HG03045 (cell line): Measurements from ENCODE around the gene BRD9.
"Not testable (repeated sequence)": the region's sequence is repeated elsewhere in the genome, so short reads cannot be mapped to it uniquely, and the experiment has no call there.

Experiments used
- ATAC-seq: cut with Tn5 transposase; IDR thresholded peaks from one replicate; pipeline ENCODE4 v1.9.1; 2021; ENCODE audit warnings: mild to moderate bottlenecking, moderate library complexity; ENCODE audit not compliant: unreplicated experiment

The BRD9 gene

DNA sequence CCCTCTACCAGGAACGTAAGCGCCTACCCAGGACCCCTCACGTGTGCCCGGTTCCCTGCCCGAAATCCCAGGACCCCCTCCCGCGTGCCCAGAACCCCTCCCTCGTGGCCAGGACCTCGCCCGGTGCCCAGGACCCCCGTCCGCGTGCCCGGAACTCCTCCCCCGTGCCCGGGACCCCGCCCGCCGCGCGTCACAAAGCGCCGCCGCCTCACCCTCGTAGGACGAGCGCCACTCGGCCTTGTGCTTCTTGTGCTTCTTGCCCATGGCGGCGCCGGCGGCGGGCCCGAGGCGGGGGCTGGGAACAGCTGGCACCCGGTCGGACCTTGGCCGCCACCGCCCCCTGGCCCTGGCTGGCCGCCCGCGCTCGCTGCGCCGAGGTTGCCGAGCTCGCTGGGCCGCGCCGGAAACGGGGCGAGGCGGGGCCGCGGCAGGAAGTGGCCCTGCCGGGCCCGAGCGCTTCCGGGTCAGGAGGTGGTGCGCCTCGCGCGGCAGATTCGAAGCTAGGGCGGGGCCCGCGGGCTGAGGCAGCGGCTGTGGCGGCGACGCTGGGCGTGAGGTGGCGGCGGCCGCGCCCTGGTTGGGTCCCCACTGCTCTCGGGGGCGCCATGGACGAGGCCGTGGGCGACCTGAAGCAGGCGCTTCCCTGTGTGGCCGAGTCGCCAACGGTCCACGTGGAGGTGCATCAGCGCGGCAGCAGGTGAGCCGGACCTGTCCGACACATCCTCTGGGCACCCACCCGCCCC lies at the start of gene BRD9, which contains the start of gene TRIP13:
Gene BRD9 (minus strand): TSS at position 408 of the 743 bp plus-strand sequence. CDS start 144 bp downstream, at position 264.
Gene TRIP13 (plus strand): TSS at position 491 of the 743 bp plus-strand sequence. CDS start 115 bp downstream, at position 606.
- peak; percentile 97 for ATAC-seq

DNA sequence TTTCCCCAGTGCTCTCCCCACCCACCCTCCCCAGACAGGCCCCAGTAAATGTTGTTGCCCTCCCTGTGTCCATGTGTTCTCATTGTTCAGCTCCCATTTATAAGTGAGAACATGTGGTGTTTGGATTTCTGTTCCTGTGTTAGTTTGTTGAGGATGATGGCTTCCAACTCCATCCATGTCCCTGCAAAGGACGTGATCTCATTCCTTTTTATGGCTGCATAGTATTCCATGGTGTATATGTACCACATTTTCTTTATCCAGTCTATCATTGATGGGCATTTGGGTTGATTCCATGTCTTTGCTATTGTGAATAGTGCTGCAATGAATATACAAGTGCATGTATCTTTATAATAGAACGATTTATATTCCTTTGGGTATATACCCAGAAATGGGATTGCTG lies 48.1 kb upstream of the BRD9 start:
- ATAC-seq = not testable (repeated sequence)

- no peak for ATAC-seq
Observed at GRCh38 chr5:939368-939767, 46.8 kb upstream of the BRD9 start.

DNA sequence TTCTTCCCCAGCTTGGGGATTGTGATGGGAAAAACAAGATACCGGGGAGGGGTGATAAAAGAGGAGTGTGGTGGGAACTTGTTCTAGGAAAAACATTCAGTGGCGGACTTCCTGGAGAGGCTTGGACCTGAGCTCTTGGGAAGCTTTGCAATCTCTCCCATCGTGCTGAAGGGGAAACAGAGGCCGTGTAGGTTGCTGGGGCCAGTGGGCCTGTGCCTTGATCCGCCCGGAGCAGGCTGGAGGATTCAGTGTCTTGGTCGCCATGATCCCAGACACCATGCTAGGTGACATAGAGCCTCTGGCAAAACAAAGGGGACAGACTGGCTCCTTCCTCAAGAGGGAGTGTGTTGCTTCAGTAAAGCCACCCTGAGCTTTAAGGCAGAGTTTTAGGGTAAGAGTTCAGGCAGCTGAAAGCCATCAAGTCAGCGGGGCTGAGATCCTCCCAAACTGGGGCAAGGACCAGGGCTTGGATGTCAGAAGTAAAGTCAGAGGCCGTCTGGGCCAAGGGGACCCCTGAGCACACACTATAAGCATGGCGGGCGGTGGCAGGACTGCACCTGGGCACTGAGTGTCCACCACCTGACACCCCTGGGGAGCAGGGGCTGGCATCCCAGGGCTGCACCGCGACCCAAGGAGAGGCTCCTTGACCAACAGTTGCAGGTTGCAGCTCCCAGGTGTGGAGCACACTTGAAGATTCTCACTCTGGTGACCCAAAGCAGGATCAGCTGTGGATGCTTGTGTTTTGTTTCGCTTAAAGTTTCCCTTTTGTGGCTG lies 44.7 kb upstream of the BRD9 start:
- ATAC-seq = no peak

- no peak for ATAC-seq
Observed at GRCh38 chr5:936149-937144, 43.8 kb upstream of the BRD9 start.

DNA sequence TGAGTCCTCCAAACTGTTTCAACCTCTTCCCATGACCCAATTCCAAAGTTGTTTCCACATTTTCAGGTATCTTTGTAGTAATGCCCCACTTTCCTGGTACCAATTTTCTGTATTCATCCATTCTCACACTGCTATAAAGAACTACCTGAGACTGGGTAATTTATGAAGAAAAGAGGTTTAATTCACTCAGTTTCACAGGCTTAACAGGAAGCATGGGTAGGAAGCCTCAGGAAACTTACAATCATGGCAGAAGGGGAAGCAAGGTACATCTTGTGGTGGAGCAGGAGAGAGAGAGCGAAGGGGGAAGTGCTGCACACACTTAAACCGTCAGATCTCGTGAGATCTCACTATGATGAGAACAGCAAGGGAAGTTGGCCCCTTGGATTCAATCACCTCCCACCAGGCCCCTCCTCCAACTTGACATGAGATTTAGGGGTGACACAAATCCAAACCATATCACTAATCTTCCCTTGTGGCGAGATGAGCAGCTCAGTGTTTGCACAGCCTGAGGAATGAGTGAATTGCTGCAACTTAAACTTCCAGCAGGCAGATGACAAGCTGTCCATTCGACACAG lies 43.0 kb upstream of the BRD9 start:
- no peak for ATAC-seq

DNA sequence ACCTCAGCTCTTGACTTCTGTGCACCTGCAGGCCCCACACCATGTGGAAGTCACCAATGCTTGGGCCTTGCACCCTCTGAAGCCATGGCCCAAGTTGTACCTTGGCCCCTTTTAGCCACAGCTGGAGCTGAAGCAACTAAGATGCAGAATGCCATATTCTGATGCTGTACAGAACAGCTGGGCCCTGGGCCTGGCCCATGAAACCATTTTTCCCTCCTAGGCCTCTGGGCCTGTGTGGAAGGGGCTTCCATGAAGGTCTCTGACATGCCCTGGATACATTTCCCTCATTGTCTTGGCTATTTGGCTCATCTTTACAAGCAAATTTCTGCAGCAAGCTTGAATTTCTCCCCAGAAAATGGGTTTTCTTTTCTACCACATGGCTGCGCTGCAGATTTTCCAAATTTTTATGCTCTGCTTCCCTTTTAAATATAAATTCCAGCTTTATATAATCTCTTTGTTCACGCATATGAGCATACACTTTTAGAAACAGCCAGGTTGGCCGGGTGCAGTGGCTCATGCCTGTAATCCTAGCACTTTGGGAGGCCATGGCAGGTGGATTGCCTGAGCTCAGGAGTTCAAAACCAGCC lies 41.9 kb upstream of the BRD9 start:
- ATAC-seq = not testable (repeated sequence)

DNA sequence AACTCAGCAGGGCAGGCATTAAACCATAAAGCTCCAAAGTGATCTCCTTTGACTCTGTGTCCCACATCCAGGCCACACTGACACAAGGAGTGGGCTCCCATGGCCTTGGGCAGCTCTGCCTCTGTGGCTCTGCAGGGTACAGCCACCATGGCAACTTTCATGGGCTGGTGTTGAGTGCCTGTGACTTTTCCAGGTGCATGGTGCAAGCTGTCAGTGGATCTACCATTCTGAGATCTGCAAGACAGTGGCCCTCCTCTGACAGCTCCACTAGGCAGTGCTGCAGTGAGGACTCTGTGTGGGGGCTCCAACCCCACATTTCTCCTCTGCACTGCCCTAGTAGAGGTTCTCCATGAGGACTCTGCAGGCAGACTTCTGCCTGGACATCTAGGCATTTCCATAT lies 41.4 kb upstream of the BRD9 start:
- not testable (repeated sequence) for ATAC-seq

DNA sequence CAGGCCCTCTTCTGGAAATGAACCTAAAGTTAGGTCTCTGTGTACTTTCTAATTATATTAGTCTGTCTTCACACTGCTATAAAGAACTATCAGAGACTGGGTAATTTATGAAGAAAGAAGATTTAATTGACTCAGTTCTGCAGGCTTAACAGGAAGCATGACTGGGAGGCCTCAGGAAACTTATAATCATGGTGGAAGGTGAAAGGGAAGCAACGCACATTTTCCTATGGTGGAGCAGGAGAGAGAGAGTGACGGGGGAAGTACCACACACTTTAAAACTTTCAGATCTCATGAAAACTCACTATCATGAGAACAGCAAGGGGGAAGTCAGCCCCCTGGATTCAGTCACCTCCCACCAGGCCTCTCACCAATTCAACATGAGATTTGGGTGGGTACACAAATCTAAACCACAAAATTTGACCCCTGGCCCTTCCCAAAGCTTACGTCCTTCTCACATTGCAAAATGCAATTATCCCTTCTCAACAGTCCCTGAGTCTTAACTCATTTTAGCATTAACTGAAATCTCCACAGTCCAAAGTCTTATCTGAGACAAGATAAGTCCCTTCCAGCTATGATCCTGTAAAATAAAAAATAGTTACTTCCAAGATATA lies 40.8 kb upstream of the BRD9 start:
- no peak for ATAC-seq

- no peak for ATAC-seq
Observed at GRCh38 chr5:932628-933250, 40.1 kb upstream of the BRD9 start.

- ATAC-seq = no peak
Observed at GRCh38 chr5:932151-932627, 39.6 kb upstream of the BRD9 start.

DNA sequence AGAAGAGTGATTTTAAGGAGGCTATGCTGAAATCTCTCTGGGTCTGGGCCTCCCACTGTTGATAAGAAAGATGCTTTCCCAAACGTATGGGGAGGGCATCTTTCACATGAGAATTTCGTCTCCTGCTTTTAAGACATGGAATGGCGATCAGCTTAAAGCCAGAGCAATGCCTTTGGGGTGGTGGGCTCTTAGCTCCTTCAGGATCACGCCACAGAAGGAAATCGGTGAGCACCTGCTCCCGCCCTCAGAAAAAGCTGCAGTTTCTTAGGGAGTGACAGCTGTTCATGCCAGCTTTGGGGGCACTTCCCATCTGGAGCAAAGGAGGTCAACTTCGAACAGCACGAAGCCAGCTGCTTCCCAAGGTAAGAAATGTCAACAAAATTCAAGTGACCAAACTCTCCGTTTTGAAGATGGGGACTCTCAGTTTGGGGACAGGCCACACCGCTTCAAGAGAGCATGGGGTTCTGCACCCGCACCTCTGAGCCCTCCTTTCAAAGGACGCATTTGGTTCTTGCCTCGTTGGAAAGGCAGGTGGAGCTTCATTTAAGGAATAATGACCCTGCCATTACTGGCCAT lies 39.1 kb upstream of the BRD9 start:
- no peak for ATAC-seq

DNA sequence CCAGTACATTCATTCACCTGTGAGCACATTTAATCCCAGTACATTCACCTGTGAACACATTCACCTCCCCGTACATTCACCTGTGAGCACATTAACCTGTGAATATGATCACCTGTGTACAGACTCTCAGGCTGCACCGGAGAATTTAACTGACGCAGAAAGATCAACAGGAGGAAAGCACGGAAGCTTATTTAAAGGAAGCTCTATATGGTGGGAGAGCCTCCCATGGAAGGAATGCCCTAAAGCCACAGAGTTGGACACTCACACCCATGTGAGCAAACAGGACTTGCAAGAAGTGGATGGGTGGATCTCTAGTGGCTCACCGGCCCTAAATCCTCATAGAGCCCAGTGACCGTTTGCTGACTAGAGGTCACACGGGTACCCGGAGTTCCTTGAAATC lies 38.3 kb upstream of the BRD9 start:
- ATAC-seq = no peak

DNA sequence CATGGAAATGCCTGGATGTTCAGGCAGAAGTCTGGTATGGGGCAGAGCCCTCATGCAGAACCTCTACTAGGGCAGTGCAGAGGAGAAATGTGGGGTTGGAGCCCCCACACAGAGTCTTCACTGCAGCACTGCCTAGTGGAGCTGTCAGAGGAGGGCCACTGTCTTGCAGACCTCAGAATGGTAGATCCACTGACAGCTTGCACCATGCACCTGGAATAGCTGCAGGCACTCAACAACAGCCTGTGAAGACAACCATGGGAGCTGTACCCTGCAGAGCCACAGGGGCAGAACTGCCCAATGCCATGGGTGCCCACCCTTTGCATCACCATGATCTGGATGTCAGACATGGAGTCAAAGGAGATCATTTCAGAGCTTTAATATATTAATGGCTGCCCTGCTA lies 37.0 kb upstream of the BRD9 start:
- ATAC-seq = no peak

DNA sequence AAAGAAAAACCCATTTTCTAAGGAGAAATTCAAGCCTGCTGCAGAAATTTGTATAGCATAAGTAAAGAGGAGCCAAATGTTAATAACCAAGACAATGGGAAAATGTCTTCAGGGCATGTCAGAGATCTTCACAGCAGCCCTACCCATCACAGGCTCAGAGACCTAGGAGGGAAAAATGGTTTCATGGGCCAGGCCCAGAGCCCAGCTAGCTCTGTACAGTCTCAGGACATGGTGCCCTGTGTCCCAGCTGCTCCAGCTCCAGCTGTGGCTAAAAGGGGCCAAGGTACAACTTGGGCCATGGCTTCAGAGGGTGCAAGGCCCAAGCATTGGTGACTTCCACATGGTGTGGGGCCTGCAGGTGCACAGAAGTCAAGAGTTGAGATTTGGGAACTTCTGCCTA lies 36.6 kb upstream of the BRD9 start:
- not testable (repeated sequence) for ATAC-seq

- no peak for ATAC-seq
Observed at GRCh38 chr5:927172-928015, 34.8 kb upstream of the BRD9 start.

DNA sequence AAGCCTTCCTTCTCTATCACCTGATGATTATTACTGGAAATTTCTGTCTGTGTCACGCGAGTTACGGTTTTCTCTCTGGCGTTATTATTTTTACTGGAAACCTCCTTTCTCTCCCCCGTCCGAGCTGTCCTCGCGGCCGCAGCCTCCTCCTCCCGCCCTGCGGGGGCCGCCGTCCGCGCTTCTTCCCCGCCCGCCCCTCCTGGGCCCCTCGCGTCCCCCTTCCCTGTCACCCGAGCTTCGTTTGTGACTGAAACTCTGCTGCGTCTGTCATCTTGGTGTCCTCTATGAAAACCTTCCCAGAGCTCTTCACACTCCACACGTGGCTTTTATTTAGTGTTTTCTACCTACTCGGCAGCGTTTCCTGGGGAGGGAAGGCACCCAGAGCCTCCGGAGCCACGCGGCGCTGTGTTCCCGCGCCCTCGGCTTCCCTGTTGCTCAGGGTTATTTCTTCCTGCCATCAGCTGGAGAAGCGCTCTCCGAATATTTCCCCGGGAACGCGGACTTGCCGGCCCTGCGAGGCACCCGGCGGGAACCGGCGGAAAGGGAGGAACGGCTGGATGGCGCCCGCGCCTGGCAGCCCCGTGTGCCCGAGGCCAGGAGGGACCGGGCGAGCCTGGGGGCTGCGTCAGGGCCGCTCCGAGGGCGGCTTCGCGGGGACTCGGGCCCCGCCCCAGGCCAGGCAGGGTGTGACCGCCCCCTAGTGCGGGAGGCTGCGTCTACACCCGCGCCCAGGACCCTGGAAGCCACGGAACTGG lies 34.0 kb upstream of the BRD9 start:
- ATAC-seq = no peak
